Caco-2 (cell line): Measurements from ENCODE around the gene PCDHGA3. TPM values are rescaled to one million over a fixed set of nuclear protein-coding genes. Genes with fewer than 3 reads are reported as not detected.

Experiments used
- BruUV-seq: library from RNA; stranded (reverse); fragments of 400-500 nt; replicated peaks from 2 replicates; lab custom pipeline; 2021; lab: Mats Ljungman, UMichigan
- CTCF ChIA-PET: fragments of 300-600 bp; sonication (Branson Sonifier 250); formaldehyde crosslinking; loops from one replicate; lab custom pipeline; 2022; ENCODE audit warnings: antibody characterized with exemption; lab: Charles Lee
- POLR2A ChIA-PET: fragments of 300-600 bp; sonication (Branson Sonifier 250); formaldehyde crosslinking; loops from one replicate; lab custom pipeline; 2022; ENCODE audit warnings: antibody characterized with exemption; lab: Charles Lee
- DNase-seq, 2 experiments: peaks; one replicate each; pipeline versions ENCODE4 v3.0.0 to v3.0.0-alpha.2; 2020 to 2022
- H3K27me3 ChIP-seq: replicated peaks from 2 replicates; pipeline ENCODE4 v1.6.0; 2011; ENCODE audit warnings: low read length; ENCODE audit not compliant: control insufficient read depth, insufficient read depth
- H3K36me3 ChIP-seq: 2 replicates; pipeline ENCODE4 v1.5.1; 2011; ENCODE audit warnings: low read length; ENCODE audit not compliant: control insufficient read depth, insufficient read depth
- H3K4me1 ChIP-seq: fragments of 250-450 bp; sonication (Bioruptor Pico); 2 replicates; pipeline ENCODE4 v1.5.1; 2020; ENCODE audit warnings: mild to moderate bottlenecking
- H3K4me3 ChIP-seq: 2 replicates; pipeline ENCODE4 v1.5.1; 2011; ENCODE audit warnings: low read depth, mild to moderate bottlenecking, control low read depth, low read length
- H3K9me3 ChIP-seq: fragments of 250-450 bp; sonication (Bioruptor Pico); 2 replicates; pipeline ENCODE4 v1.5.1; 2020; ENCODE audit warnings: mild to moderate bottlenecking, moderate library complexity
- H3K27ac Mint-ChIP-seq: one replicate; pipeline ENCODE4 v1.8.0; 2022; ENCODE audit warnings: mixed read lengths; ENCODE audit not compliant: unreplicated experiment
- H3K27me3 Mint-ChIP-seq: one replicate; pipeline ENCODE4 v1.8.0; 2022; ENCODE audit warnings: mixed read lengths; ENCODE audit not compliant: insufficient read depth, unreplicated experiment
- H3K36me3 Mint-ChIP-seq: one replicate; pipeline ENCODE4 v1.8.0; 2022; ENCODE audit warnings: mild to moderate bottlenecking, mixed read lengths; ENCODE audit not compliant: insufficient read depth, unreplicated experiment
- H3K4me1 Mint-ChIP-seq: one replicate; pipeline ENCODE4 v1.8.0; 2022; ENCODE audit warnings: low read depth, mixed read lengths; ENCODE audit not compliant: unreplicated experiment
- H3K4me3 Mint-ChIP-seq: one replicate; pipeline ENCODE4 v1.8.0; 2022; ENCODE audit warnings: mild to moderate bottlenecking, moderate library complexity, mixed read lengths; ENCODE audit not compliant: unreplicated experiment
- H3K9me3 Mint-ChIP-seq: one replicate; pipeline ENCODE4 v1.8.0; 2022; ENCODE audit warnings: mixed read lengths; ENCODE audit not compliant: unreplicated experiment
- intact Hi-C: fragments of 100-400 bp; cut with micrococcal nuclease; formaldehyde crosslinking; loops from one replicate; pipeline ENCODE4 v1.10.0; 2022; ENCODE audit not compliant: unreplicated experiment
- total RNA-seq: library from RNA; stranded (reverse); gene quantifications from 2 replicates; pipeline ENCODE4 v1.2.3, GENCODE V29; 2022
- TF ChIP-seq, protein P1 (sequence below), 2 experiments: fragments of 200-600 bp in 1 of 2; IDR thresholded peaks; 1 replicate in 1 of 2; 2 replicates in 1 of 2; pipeline versions ENCODE4 v1.5.1 to v1.8.0; 2011 to 2022; ENCODE audit warnings: antibody characterized with exemption in 1 of 2, control low read depth in 1 of 2, inconsistent platforms in 1 of 2, low read depth in 1 of 2, low read length in 1 of 2, mild to moderate bottlenecking in 1 of 2, moderate library complexity in 1 of 2; ENCODE audit not compliant: insufficient read depth in 1 of 2, severe bottlenecking in 1 of 2, unreplicated experiment in 1 of 2

PCDHGA3 gene
- total RNA-seq, 1 experiment from 2014 or later: 0.11 TPM

DNA sequence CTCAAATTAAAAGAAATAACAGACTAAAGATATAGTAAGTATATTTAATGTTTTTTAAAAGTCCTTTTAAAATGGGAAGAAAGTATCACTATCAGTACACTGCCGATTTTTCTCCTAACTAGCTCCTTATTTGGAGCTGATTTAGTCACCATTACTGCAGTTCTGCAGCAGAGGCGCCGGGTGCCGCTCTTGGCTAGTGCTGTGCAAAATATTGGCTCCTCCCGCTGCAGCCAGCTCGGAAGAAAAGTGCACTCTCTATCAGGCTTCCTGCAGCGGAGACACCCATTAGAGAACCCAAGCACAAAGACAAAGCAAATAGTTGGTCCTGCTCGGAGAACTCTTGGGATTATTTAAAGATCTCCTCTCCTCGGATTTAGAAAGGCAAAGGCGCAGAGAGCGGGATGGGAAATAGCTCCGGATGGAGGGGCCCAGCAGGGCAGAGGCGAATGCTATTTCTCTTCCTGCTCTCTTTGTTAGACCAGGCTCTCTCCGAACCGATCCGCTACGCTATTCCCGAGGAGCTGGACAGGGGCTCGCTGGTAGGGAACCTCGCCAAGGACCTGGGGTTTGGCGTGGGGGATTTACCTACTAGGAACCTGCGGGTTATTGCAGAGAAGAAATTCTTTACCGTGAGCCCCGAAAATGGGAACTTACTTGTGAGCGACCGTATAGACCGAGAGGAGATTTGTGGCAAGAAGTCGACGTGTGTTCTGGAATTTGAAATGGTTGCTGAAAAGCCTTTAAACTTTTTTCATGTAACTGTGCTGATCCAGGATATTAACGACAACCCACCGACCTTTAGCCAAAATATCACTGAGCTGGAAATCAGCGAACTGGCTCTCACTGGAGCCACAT lies 26.6 kb downstream of the PCDHGA3 start, which contains the start of gene PCDHGB3:
PCDHGB3 (plus strand) TSS at position 249 of the 855 bp plus-strand sequence; CDS start at position 402, 153 bp downstream.
- Mint-ChIP-seq H3K27ac (no peak within 1 kb of the TSS), H3K4me3 (no peak within 1 kb of the TSS), H3K36me3 (no peaks in the 10 kb centered on the region), H3K9me3 (peaks cover 7% of the 10 kb centered on the region), H3K27me3 (no peaks in the 10 kb centered on the region), H3K4me1 (no peaks in the 10 kb centered on the region)
- DNase-seq: peak in 1 of 2 experiments; percentile 19
- TF ChIP-seq, protein P1, sequence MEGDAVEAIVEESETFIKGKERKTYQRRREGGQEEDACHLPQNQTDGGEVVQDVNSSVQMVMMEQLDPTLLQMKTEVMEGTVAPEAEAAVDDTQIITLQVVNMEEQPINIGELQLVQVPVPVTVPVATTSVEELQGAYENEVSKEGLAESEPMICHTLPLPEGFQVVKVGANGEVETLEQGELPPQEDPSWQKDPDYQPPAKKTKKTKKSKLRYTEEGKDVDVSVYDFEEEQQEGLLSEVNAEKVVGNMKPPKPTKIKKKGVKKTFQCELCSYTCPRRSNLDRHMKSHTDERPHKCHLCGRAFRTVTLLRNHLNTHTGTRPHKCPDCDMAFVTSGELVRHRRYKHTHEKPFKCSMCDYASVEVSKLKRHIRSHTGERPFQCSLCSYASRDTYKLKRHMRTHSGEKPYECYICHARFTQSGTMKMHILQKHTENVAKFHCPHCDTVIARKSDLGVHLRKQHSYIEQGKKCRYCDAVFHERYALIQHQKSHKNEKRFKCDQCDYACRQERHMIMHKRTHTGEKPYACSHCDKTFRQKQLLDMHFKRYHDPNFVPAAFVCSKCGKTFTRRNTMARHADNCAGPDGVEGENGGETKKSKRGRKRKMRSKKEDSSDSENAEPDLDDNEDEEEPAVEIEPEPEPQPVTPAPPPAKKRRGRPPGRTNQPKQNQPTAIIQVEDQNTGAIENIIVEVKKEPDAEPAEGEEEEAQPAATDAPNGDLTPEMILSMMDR (IDR thresholded peaks at IDR 0.05; ENCODE audit: insufficient read depth in 1 of 2, low read depth in 1 of 2, low read length in 1 of 2, severe bottlenecking in 1 of 2, unreplicated experiment in 1 of 2): no peak
- ChIA-PET POLR2A (no interaction called here), CTCF (interaction anchor here (0.9 to 1.8 kb wide), 7 partner anchors 27 to 194 kb away, joined by 3 to 8 read pairs (median 5); partner anchors contain the start of genes PCDHB14, PCDHGB5 and TAF7)
- no peaks in the 10 kb centered on the region for H3K4me1 ChIP-seq
- no TSS peak for BruUV-seq
- no peaks in the 10 kb centered on the region; the same call in 1 of the 2 replicates for H3K9me3 ChIP-seq
- H3K27me3 ChIP-seq: no peaks in the 10 kb centered on the region
- intact Hi-C loops: no loop called here
- H3K4me3 ChIP-seq: no peak within 1 kb of the TSS
- no peaks in the 10 kb centered on the region for H3K36me3 ChIP-seq

DNA sequence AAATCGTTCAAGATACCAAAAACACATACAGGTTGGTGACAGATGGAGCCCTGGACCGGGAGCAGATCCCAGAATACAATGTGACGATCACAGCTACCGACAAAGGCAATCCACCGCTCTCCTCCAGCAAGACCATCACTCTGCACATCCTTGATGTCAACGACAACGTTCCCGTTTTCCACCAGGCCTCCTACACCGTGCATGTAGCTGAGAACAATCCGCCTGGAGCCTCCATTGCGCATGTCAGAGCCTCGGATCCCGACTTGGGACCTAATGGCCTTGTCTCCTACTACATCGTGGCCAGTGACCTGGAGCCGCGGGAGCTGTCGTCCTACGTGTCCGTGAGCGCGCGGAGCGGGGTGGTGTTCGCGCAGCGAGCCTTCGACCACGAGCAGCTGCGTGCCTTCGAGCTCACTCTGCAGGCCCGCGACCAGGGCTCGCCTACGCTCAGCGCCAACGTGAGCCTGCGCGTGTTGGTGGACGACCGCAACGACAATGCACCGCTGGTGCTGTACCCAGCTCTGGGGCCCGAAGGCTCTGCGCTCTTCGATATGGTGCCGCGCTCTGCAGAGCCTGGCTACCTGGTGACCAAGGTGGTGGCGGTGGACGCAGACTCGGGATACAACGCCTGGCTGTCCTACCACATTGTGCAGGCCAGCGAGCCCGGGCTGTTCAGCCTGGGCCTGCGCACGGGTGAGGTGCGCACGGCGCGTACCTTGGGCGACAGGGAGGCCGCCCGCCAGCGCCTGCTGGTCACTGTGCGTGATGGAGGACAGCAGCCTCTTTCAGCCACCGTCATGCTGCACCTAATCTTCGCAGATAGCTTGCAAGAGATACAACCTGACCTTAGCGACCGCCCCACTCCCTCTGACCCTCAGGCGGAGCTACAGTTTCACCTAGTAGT lies 28.2 kb downstream of the PCDHGA3 start:
- H3K27me3 ChIP-seq: no peaks in the 10 kb centered on the region
- Mint-ChIP-seq H3K27ac (no peak overlapping the region), H3K27me3 (no peaks in the 10 kb centered on the region), H3K4me1 (no peaks in the 10 kb centered on the region), H3K4me3 (no peak overlapping the region), H3K36me3 (no peaks in the 10 kb centered on the region), H3K9me3 (no peaks in the 10 kb centered on the region)
- no peaks in the 10 kb centered on the region; the same call in 1 of the 2 replicates for H3K9me3 ChIP-seq
- H3K4me3 ChIP-seq: no peak overlapping the region
- ChIA-PET POLR2A (no interaction called here), CTCF (interaction anchor here (0.8 kb wide), 1 partner anchor 192 kb away, joined by 3 read pairs; no protein-coding TSS in a partner anchor)
- no TSS peak for BruUV-seq
- intact Hi-C loops: no loop called here
- no peaks in the 10 kb centered on the region for H3K4me1 ChIP-seq
- H3K36me3 ChIP-seq: no peaks in the 10 kb centered on the region
- no peak for DNase-seq
- TF ChIP-seq, protein P1 (IDR thresholded peaks at IDR 0.05; ENCODE audit: insufficient read depth in 1 of 2, low read depth in 1 of 2, low read length in 1 of 2, severe bottlenecking in 1 of 2, unreplicated experiment in 1 of 2): no peak
